ENCODE measurements around the gene ZNF195.

DNA sequence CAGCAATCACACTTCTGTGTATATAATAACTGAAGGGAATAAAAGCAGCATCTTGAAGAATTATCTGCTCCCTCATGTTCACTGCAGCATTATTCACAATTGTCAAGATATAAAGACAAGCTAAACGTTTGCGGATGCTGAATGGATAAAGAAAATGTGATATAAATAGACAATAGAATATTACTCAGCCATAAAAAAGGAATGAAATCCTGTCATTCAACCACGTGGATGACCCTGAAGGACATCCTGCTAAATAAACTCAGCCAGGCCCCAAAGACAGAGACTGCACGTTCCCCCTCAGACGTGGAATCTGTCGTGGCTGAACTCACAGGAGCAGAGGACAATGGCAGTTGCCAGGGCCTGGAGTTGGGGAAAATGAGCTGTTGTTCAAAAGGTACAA is 9.6 kb downstream of the ZNF195 start:
- TF ChIP-seq, protein P1, sequence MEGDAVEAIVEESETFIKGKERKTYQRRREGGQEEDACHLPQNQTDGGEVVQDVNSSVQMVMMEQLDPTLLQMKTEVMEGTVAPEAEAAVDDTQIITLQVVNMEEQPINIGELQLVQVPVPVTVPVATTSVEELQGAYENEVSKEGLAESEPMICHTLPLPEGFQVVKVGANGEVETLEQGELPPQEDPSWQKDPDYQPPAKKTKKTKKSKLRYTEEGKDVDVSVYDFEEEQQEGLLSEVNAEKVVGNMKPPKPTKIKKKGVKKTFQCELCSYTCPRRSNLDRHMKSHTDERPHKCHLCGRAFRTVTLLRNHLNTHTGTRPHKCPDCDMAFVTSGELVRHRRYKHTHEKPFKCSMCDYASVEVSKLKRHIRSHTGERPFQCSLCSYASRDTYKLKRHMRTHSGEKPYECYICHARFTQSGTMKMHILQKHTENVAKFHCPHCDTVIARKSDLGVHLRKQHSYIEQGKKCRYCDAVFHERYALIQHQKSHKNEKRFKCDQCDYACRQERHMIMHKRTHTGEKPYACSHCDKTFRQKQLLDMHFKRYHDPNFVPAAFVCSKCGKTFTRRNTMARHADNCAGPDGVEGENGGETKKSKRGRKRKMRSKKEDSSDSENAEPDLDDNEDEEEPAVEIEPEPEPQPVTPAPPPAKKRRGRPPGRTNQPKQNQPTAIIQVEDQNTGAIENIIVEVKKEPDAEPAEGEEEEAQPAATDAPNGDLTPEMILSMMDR (IDR thresholded peaks at IDR 0.05): no peak
- TF ChIP-seq EP300 (IDR thresholded peaks at IDR 0.05): no peak

Measured in tibial nerve (tissue), 4 donors.